ENCODE measurements around the gene ACACA. TPM values are rescaled to one million over a fixed set of nuclear protein-coding genes. Genes with fewer than 3 reads are reported as not detected.

Gene ACACA
- total and polyA plus RNA-seq, 9 of the 15 experiments (the other 6 are each of a cell fraction or from before 2014, with no cell fraction given) = 35.9 to 135 (median 88.4) TPM

- TF ChIP-seq RAD21 (CRISPR knock-in tag; conservative IDR thresholded peaks at IDR 0.05 in 1 of 2, IDR thresholded peaks at IDR 0.05 in 1 of 2) (no peak), CBFA2T2 (conservative IDR thresholded peaks at IDR 0.05) (no peak), ZEB2 (IDR thresholded peaks at IDR 0.05) (no peak), CREB1 (IDR thresholded peaks at IDR 0.05) (no peak), CREB1 (CRISPR knock-in tag; IDR thresholded peaks at IDR 0.05) (no peak), HNRNPUL1 (IDR thresholded peaks at IDR 0.05; ENCODE audit: low read length) (no peak), CHD1 (IDR thresholded peaks at IDR 0.05; ENCODE audit: low read length) (no peak), HMG20A (CRISPR knock-in tag; conservative IDR thresholded peaks at IDR 0.05) (no peak), ZNF165 (CRISPR knock-in tag; IDR thresholded peaks at IDR 0.05; ENCODE audit: borderline replicate concordance) (no peak), ZC3H4 (CRISPR knock-in tag; IDR thresholded peaks at IDR 0.05; ENCODE audit: borderline replicate concordance) (no peak), ZBTB34 (CRISPR knock-in tag; IDR thresholded peaks at IDR 0.05) (no peak), ILF3 (IDR thresholded peaks at IDR 0.05; ENCODE audit: borderline replicate concordance) (no peak), THRB (CRISPR knock-in tag; conservative IDR thresholded peaks at IDR 0.05) (no peak), SRSF9 (IDR thresholded peaks at IDR 0.05; ENCODE audit: borderline replicate concordance, low read depth, low read length) (no peak), SLC30A9 (CRISPR knock-in tag; IDR thresholded peaks at IDR 0.05) (no peak), HDAC8 (tag; IDR thresholded peaks at IDR 0.05) (no peak), STAG1 (CRISPR knock-in tag; IDR thresholded peaks at IDR 0.05; ENCODE audit: borderline replicate concordance) (no peak), SRSF1 (IDR thresholded peaks at IDR 0.05; ENCODE audit: low read depth, low read length) (no peak), ZNF75A (CRISPR knock-in tag; IDR thresholded peaks at IDR 0.05) (no peak), SMARCA5 (IDR thresholded peaks at IDR 0.05) (no peak), ETS2 (tag; IDR thresholded peaks at IDR 0.05; ENCODE audit: borderline replicate concordance, poor library complexity, severe bottlenecking) (no peak), CEBPG (CRISPR knock-in tag; IDR thresholded peaks at IDR 0.05) (no peak), CEBPG (tag; conservative IDR thresholded peaks at IDR 0.05 in 1 of 2, IDR thresholded peaks at IDR 0.05 in 1 of 2) (peak; percentile 12 to 71; a peak in 2 of 4 replicates)
- TF ChIP-seq, protein P1, sequence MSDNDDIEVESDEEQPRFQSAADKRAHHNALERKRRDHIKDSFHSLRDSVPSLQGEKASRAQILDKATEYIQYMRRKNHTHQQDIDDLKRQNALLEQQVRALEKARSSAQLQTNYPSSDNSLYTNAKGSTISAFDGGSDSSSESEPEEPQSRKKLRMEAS (CRISPR knock-in tag; IDR thresholded peaks at IDR 0.05) = no peak
- TF ChIP-seq, protein P2, sequence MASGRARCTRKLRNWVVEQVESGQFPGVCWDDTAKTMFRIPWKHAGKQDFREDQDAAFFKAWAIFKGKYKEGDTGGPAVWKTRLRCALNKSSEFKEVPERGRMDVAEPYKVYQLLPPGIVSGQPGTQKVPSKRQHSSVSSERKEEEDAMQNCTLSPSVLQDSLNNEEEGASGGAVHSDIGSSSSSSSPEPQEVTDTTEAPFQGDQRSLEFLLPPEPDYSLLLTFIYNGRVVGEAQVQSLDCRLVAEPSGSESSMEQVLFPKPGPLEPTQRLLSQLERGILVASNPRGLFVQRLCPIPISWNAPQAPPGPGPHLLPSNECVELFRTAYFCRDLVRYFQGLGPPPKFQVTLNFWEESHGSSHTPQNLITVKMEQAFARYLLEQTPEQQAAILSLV (tag; IDR thresholded peaks at IDR 0.05) = no peak
- TF ChIP-seq, protein P3, sequence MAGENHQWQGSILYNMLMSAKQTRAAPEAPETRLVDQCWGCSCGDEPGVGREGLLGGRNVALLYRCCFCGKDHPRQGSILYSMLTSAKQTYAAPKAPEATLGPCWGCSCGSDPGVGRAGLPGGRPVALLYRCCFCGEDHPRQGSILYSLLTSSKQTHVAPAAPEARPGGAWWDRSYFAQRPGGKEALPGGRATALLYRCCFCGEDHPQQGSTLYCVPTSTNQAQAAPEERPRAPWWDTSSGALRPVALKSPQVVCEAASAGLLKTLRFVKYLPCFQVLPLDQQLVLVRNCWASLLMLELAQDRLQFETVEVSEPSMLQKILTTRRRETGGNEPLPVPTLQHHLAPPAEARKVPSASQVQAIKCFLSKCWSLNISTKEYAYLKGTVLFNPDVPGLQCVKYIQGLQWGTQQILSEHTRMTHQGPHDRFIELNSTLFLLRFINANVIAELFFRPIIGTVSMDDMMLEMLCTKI (IDR thresholded peaks at IDR 0.05; ENCODE audit: partially characterized antibody) = no peak
Observed at GRCh38 chr17:37067555-37068111, 339.0 kb downstream of the ACACA start (continued).

Measured in K562 (cell line).